Fibroblast of lung (primary cell): ENCODE data around the gene ZNF605. TPM values are rescaled to one million over a fixed set of nuclear protein-coding genes. Genes with fewer than 3 reads are reported as not detected.

ENCODE experiments used
- DNase-seq, 2 donors: peaks; one replicate each; pipeline versions ENCODE4 v3.0.0 to v3.0.0-alpha.2; 2010; ENCODE audit warnings: low read depth in 2 of 2
- H2AFZ ChIP-seq: 2 replicates; pipeline ENCODE4 v1.5.1; 2012; ENCODE audit warnings: low read length, control low read depth, inconsistent platforms
- H3K27ac ChIP-seq: 2 replicates; pipeline ENCODE4 v1.5.1; 2011; ENCODE audit warnings: low read length, control low read depth; ENCODE audit not compliant: insufficient read depth
- H3K27me3 ChIP-seq: 2 replicates; pipeline ENCODE4 v1.5.1; 2011; ENCODE audit warnings: mild to moderate bottlenecking, low read length; ENCODE audit not compliant: control insufficient read depth, insufficient read depth
- H3K36me3 ChIP-seq: 2 replicates; pipeline ENCODE4 v1.5.1; 2011; ENCODE audit warnings: low read length; ENCODE audit not compliant: control insufficient read depth, insufficient read depth
- H3K4me1 ChIP-seq: 2 replicates; pipeline ENCODE4 v1.5.1; 2011; ENCODE audit warnings: low read length; ENCODE audit not compliant: control insufficient read depth, insufficient read depth; ENCODE audit errors: extremely low read depth
- H3K4me2 ChIP-seq: 2 replicates; pipeline ENCODE4 v1.5.1; 2011; ENCODE audit warnings: low read length, control low read depth; ENCODE audit not compliant: insufficient read depth; ENCODE audit errors: extremely low read depth
- H3K4me3 ChIP-seq, 4 experiments: fragments of 200-600 bp in 1 of 4; sonication (generic) in 1 of 4; replicated peaks in 1 of 4; 2 replicates each; pipeline ENCODE4 v1.5.1; 2011 to 2016; ENCODE audit warnings: low read length in 4 of 4, low read depth in 3 of 4, mild to moderate bottlenecking in 3 of 4, control low read depth in 2 of 4, inconsistent platforms in 1 of 4, mixed read lengths in 1 of 4; ENCODE audit not compliant: insufficient read depth in 1 of 4; ENCODE audit errors: control extremely low read depth in 1 of 4
- H3K79me2 ChIP-seq: 2 replicates; pipeline ENCODE4 v1.5.1; 2012; ENCODE audit warnings: mild to moderate bottlenecking, low read length, inconsistent platforms; ENCODE audit not compliant: control insufficient read depth, insufficient read depth
- H3K9ac ChIP-seq: 2 replicates; pipeline ENCODE4 v1.5.1; 2011; ENCODE audit warnings: mild to moderate bottlenecking, low read length, control low read depth; ENCODE audit not compliant: insufficient read depth
- H3K9me3 ChIP-seq: 2 replicates; pipeline ENCODE4 v1.5.1; 2012; ENCODE audit warnings: low read depth, low read length; ENCODE audit not compliant: control insufficient read depth, insufficient read depth
- H4K20me1 ChIP-seq: 2 replicates; pipeline ENCODE4 v1.5.1; 2011; ENCODE audit warnings: low read length; ENCODE audit not compliant: control insufficient read depth, insufficient read depth; ENCODE audit errors: extremely low read depth
- EZH2 ChIP-seq: IDR thresholded peaks from 2 replicates; pipeline ENCODE4 v1.5.1; 2012; ENCODE audit warnings: low read length, control low read depth, mild to moderate bottlenecking; ENCODE audit errors: missing control alignments
- polyA plus RNA-seq, 2 donors: library from polyadenylated mRNA; depleted of rRNA in 1 of 2; stranded (reverse) in 1 of 2; unstranded in 1 of 2; fragments of >200 nt; gene quantifications; 2 replicates each; pipeline ENCODE4 v1.2.1, GENCODE V29; 2011 to 2012; ENCODE audit warnings: missing spikeins in 1 of 2
- total RNA-seq: library from RNA; depleted of rRNA; stranded (reverse); fragments of >200 nt; gene quantifications from 2 replicates; pipeline ENCODE4 v1.2.1, GENCODE V29; 2014
- TF ChIP-seq, protein P1 (sequence below), 2 donors: IDR thresholded peaks in 1 of 2; conservative IDR thresholded peaks in 1 of 2; 1 replicate in 1 of 2; 2 replicates in 1 of 2; pipeline ENCODE4 v1.5.1; 2011 to 2012; ENCODE audit warnings: low read length in 2 of 2, control low read depth in 1 of 2, inconsistent platforms in 1 of 2, low read depth in 1 of 2, mild to moderate bottlenecking in 1 of 2

Gene ZNF605
- total and polyA plus RNA-seq, 2 donors (not counting 1 experiment from before 2014, with no cell fraction given), result 9.7 to 15.2 TPM

- Histone ChIP-seq H3K4me2 (no peak overlapping the region), H3K9ac (no peak overlapping the region), H2AFZ (no peak overlapping the region)
Measured at GRCh38 chr12:132888852-132889251, 67.3 kb downstream of the ZNF605 start.

DNA sequence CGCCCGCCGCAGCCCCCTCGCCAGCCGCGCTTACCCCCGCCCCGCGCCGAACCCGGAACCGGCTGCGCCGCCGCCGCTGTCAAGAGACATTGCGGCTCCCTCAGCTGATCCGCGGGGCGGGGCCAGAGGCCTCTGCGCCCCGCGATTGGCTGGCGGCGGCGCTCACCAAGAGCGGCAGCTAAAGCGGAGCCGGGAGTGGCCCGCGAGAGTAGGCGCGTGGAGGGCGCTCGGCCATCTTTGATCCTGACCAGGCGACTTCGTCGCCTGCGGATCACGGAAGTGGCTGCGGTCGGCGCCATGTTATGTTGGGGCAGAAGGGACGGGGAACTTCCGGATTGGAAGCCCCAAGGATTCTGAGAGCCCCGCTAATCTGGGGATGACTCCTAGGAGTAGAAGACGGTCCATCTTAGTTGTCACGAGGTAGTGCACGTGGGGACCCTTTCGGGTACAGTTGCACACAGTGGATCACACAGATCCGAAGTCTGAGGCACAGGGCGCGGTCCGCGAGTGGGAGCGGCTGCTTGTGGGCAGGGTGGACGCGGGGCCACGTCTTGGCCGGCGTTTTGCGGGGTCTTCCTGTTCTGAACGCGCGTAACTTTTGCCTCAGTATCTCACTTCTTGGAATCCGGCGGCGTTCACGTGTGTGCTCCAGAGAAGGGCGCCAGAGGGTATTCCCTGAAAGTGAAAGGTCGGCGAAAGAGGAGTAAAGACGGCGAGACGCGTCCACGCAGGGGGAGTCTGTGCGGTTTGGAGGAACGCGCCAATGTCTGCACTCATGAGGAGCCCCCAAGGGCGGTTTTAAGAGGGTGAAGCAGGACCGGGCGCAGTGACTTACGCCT lies 68.4 kb downstream of the ZNF605 start, which contains the start of gene CHFR:
Gene CHFR (minus strand): TSS at position 93 of the 839 bp plus-strand sequence. CDS start 277 bp downstream, outside the sequence.
- H3K27ac ChIP-seq, result peak within 1 kb of the TSS; percentile 96

More at GRCh38 chr12:132888852-132889251, 67.3 kb downstream of the ZNF605 start:
- no peak for TF ChIP-seq EZH2
- TF ChIP-seq, protein P1, sequence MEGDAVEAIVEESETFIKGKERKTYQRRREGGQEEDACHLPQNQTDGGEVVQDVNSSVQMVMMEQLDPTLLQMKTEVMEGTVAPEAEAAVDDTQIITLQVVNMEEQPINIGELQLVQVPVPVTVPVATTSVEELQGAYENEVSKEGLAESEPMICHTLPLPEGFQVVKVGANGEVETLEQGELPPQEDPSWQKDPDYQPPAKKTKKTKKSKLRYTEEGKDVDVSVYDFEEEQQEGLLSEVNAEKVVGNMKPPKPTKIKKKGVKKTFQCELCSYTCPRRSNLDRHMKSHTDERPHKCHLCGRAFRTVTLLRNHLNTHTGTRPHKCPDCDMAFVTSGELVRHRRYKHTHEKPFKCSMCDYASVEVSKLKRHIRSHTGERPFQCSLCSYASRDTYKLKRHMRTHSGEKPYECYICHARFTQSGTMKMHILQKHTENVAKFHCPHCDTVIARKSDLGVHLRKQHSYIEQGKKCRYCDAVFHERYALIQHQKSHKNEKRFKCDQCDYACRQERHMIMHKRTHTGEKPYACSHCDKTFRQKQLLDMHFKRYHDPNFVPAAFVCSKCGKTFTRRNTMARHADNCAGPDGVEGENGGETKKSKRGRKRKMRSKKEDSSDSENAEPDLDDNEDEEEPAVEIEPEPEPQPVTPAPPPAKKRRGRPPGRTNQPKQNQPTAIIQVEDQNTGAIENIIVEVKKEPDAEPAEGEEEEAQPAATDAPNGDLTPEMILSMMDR (conservative IDR thresholded peaks at IDR 0.05 in 1 of 2, IDR thresholded peaks at IDR 0.05 in 1 of 2; ENCODE audit: low read depth in 1 of 2, low read length in 2 of 2), result no peak
- Histone ChIP-seq H3K9me3 (no peaks in the 10 kb centered on the region), H3K79me2 (peaks cover 13% of the 10 kb centered on the region), H3K36me3 (peaks cover 3% of the 10 kb centered on the region), H3K4me1 (peaks cover 3% of the 10 kb centered on the region), H3K27me3 (no peaks in the 10 kb centered on the region), H4K20me1 (no peaks in the 10 kb centered on the region), H3K4me3 (peak overlapping the region in 1 of 4 experiments; percentile 95), H3K27ac (no peak overlapping the region)
- DNase-seq, result no peak

More for the DNA sequence above, 68.4 kb downstream of the ZNF605 start, which contains the start of gene CHFR:
- DNase-seq, result peak; percentile 97 to 98
- Histone ChIP-seq H3K4me3 (peak within 1 kb of the TSS; percentile 73 to 95 (median 74)), H2AFZ (peak within 1 kb of the TSS; percentile 83), H3K9me3 (no peaks in the 10 kb centered on the region), H3K4me1 (peaks cover 3% of the 10 kb centered on the region), H3K36me3 (peaks cover 3% of the 10 kb centered on the region), H3K9ac (peak within 1 kb of the TSS; percentile 82), H3K79me2 (peaks cover 18% of the 10 kb centered on the region), H4K20me1 (no peaks in the 10 kb centered on the region), H3K27me3 (no peaks in the 10 kb centered on the region), H3K4me2 (peak within 1 kb of the TSS; percentile 87)
- TF ChIP-seq, protein P1 (conservative IDR thresholded peaks at IDR 0.05 in 1 of 2, IDR thresholded peaks at IDR 0.05 in 1 of 2; ENCODE audit: low read depth in 1 of 2, low read length in 2 of 2), result no peak
- TF ChIP-seq EZH2, result no peak
